Astrocyte of the cerebellum (primary cell): ENCODE measurements around the gene HSD17B3.
A peak's percentile ranks its signal among the peaks of the same experiment; 100 is the strongest.
"Not testable (repeated sequence)": the region's sequence is repeated elsewhere in the genome, so short reads cannot be mapped to it uniquely, and the experiment has no call there.

Source experiments
- DNase-seq: peaks from one replicate; pipeline ENCODE4 v3.0.0-alpha.2; 2011; ENCODE audit warnings: low read depth
- H3K4me3 ChIP-seq: 2 replicates; pipeline ENCODE4 v1.5.1; 2011; ENCODE audit warnings: mild to moderate bottlenecking, low read depth, low read length, moderate library complexity
- in situ Hi-C: cut with HindIII; loops from 2 replicates; pipeline ENCODE4 v1.10.0; 2017; ENCODE audit warnings: low sequenced_read_pairs
- TF ChIP-seq, protein P1 (sequence below): IDR thresholded peaks from 2 replicates; pipeline ENCODE4 v1.5.1; 2012; ENCODE audit warnings: low read length, low read depth, moderate library complexity, mild to moderate bottlenecking; ENCODE audit errors: missing control alignments

HSD17B3 gene

DNA sequence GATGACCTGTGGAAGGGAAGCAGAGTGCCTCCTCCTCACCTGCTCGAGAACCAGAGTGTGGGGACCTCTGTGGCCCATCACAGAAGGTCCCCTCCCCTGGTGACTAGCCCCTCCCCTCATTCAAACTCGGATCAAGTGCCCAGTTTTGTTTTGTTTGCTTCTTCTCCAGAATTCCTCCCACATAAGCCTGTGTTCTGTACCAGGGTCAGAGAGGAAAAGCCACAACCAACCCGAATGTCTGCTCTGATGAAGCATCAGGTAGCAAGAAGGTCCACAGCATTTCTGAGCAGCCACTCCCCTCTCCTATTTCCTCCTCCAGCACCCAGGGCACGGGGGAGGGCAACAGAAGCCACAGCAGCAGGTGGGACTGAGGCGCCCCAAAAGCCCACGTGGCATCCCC lies 58.2 kb downstream of the HSD17B3 start:
- TF ChIP-seq, protein P1, sequence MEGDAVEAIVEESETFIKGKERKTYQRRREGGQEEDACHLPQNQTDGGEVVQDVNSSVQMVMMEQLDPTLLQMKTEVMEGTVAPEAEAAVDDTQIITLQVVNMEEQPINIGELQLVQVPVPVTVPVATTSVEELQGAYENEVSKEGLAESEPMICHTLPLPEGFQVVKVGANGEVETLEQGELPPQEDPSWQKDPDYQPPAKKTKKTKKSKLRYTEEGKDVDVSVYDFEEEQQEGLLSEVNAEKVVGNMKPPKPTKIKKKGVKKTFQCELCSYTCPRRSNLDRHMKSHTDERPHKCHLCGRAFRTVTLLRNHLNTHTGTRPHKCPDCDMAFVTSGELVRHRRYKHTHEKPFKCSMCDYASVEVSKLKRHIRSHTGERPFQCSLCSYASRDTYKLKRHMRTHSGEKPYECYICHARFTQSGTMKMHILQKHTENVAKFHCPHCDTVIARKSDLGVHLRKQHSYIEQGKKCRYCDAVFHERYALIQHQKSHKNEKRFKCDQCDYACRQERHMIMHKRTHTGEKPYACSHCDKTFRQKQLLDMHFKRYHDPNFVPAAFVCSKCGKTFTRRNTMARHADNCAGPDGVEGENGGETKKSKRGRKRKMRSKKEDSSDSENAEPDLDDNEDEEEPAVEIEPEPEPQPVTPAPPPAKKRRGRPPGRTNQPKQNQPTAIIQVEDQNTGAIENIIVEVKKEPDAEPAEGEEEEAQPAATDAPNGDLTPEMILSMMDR: no peak
- DNase-seq: no peak
- no peak overlapping the region for H3K4me3 ChIP-seq
- in situ Hi-C loops: no loop called here

DNA sequence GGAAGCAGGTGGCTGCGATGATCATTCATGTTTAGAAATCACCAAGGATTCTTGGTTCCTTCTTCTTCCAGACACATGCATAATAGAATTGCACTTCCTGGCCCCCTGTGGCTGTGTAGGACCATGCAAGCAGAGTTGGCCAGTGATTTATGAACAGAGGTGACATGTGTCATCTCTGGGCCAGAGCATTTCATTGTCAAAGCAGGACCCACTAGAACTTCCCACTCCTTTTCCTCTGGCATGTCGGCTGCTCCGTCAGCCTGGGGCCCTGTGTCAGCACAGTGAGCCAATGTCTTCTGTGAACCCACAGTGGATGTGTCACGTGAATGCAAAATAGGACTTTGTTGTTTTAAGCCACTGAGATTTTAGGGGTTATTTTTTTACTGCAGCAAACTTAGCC lies 59.2 kb downstream of the HSD17B3 start:
- no peak for DNase-seq

DNA sequence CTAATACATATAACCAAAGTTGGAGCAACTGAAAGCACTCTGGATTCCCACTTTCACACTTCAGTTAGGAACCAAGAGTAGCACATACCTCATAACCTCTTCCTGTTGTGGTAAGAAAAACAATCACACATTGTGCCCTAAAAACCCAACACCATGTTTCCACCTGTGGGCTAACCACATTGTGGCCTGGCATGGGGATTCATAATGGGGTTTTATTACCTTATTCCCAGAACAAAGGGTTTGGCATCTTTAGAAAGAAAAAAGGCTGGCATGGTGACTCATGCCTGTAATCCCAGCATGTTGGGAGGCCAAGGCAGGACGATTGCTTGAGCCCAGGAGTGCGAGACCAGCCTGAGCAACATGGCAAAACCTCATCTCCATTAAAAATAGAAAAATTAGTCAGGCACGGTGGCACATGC lies 60.6 kb downstream of the HSD17B3 start:
- TF ChIP-seq, protein P1: no peak
- in situ Hi-C loops: no loop called here
- no peak overlapping the region for H3K4me3 ChIP-seq
- peak; percentile 18 for DNase-seq

More for the DNA sequence above, 59.2 kb downstream of the HSD17B3 start:
- in situ Hi-C loops: no loop called here
- H3K4me3 ChIP-seq: no peak overlapping the region
- TF ChIP-seq, protein P1: no peak

DNA sequence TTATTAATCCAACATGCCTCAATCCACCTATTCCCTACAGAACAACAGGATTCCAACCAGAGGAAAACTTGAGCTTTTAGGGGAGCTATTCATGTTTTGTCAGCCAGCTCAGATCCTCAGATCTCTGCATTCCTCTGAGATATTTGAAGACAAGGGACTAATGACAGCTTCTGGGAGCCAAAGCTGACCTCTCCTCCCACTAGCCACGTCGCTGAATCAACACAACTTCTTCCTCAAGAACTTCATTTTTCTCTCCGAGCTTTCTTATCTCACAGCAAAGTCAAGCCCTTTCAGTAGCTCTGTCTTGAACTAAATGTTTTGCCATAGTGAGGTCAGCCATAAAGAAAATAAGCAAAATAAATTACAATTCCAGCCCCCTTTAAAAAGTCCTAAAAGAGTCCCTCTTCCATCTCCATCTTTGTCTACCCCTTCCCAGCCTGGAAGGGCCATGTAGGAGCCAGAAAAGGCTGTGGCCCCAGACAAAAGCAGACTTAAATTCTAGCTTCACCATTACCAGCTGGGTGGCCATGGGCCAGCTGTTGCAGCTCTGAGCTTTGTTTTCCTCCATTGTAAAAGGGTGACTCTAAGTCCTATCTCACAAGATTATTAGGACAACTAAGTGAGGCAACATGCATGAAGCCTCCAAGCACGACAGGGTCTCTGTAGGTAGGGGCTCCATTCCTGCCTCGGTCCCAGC lies 65.0 kb downstream of the HSD17B3 start:
- TF ChIP-seq, protein P1: no peak
- in situ Hi-C loops: no loop called here

DNA sequence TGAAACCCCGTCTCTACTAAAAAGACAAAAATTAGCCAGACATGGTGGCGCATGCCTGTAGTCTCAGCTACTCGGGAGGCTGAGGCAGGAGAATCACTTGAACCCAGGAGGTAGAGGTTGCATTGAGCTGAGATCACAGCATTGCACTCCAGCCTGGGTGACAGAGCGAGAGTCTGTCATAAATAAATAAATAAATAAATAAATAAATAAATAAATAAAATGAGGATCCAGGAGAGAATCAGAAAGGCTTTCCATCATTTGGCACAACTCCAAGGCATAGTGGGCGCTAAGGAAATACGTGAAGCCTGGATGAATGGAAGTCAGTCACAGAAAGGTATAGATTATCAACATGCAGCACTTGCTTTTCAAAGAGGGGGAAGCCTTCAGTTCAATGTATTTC lies 65.6 kb downstream of the HSD17B3 start:
- DNase-seq, in situ Hi-C loops, H3K4me3 ChIP-seq: not testable (repeated sequence)

More for the DNA sequence above, 65.0 kb downstream of the HSD17B3 start:
- DNase-seq: no peak
- H3K4me3 ChIP-seq: no peak overlapping the region

DNA sequence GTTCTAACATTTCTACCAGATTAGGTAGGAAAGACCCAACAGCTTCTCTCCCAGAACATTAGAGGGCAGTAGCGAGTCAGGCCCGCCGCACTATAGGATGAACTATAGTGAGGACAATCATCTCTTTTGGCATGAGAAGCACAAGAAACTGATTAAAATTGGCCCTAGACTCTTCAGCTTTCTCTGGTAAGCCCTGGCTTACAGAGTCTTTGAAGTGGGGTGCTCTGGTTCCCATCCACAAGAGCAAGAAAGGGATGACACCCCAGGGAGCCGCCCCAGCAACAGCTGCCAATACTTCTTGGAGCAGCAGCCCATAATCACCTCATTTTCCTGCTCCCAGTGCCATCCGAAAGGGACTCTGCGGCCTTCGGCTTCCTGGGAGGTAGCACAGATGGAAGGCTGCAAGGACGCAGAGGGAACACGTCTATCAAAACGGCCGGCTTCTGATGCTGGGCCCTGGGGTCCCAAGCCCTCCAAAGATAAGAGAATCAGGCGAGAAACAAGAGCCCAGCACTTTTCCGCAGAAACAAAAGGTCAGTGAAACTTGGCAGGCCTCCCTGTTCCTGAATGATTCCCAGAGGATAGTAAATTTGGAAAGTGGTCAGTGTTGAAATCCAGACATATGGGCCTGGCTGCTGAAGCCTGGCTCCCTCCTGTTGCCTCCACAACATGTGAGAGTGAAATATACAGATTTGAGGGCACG lies 69.3 kb downstream of the HSD17B3 start:
- TF ChIP-seq, protein P1: peak; percentile 94
- DNase-seq: no peak
- H3K4me3 ChIP-seq: no peak overlapping the region
- in situ Hi-C loops: no loop called here

DNA sequence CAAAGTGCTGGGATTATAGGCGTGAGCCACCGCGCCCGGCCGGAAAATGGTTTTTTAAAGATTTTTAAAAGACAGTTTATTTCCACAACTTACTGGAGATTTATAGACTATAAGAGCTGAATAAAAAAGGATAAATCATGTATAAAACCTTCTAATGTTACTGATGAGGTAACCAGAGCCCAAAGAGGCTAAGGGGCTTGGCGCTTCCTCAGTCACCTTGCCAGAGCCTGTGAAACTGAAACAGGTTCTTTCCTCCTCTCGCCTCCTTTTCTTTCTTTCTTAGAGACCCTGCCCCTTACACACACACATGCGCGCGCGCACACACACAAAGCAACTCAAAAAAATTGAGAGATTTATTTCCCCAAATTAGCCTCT lies 69.8 kb downstream of the HSD17B3 start:
- H3K4me3 ChIP-seq: no peak overlapping the region
- TF ChIP-seq, protein P1: no peak
- no peak for DNase-seq
- in situ Hi-C loops: no loop called here
